Subcutaneous abdominal adipose tissue (tissue), 5 donors: Measurements from ENCODE around the gene IFTAP.
"Not testable (repeated sequence)": the region's sequence is repeated elsewhere in the genome, so short reads cannot be mapped to it uniquely, and the experiment has no call there.

Source experiments
- H3K27ac ChIP-seq: one replicate; pipeline ENCODE4 v1.7.0; 2013; ENCODE audit warnings: low read depth, mild to moderate bottlenecking, inconsistent platforms, low read length, moderate library complexity
- H3K27me3 ChIP-seq, 5 donors: one replicate each; pipeline ENCODE4 v1.7.0; 2013; ENCODE audit warnings: low read length in 5 of 5, inconsistent platforms in 1 of 5; ENCODE audit not compliant: control insufficient read depth in 5 of 5, insufficient read depth in 4 of 5
- H3K36me3 ChIP-seq, 5 donors: one replicate each; pipeline ENCODE4 v1.7.0; 2013; ENCODE audit warnings: low read length in 5 of 5; ENCODE audit not compliant: control insufficient read depth in 5 of 5, insufficient read depth in 5 of 5
- H3K4me1 ChIP-seq, 5 donors: one replicate each; pipeline ENCODE4 v1.7.0; 2013; ENCODE audit warnings: low read length in 5 of 5, mild to moderate bottlenecking in 3 of 5, moderate library complexity in 1 of 5; ENCODE audit not compliant: control insufficient read depth in 5 of 5, insufficient read depth in 5 of 5
- H3K4me3 ChIP-seq, 5 donors: one replicate each; pipeline ENCODE4 v1.7.0; 2013; ENCODE audit warnings: low read length in 5 of 5, low read depth in 1 of 5
- H3K9ac ChIP-seq, 5 donors: one replicate each; pipeline ENCODE4 v1.7.0; 2013; ENCODE audit warnings: low read length in 5 of 5, mild to moderate bottlenecking in 4 of 5, moderate library complexity in 3 of 5
- H3K9me3 ChIP-seq, 5 donors: one replicate each; pipeline ENCODE4 v1.7.0; 2013; ENCODE audit warnings: low read length in 5 of 5; ENCODE audit not compliant: control insufficient read depth in 5 of 5
- donor health status: healthy.
- donor health status: healthy.
- donor health status: healthy.
- donor health status: healthy.
- donor health status: healthy.

IFTAP gene

GRCh38 chr11:36628765-36629244, 34.5 kb downstream of the IFTAP start:
- Histone ChIP-seq H3K9ac (no peak overlapping the region), H3K27me3 (no peaks in the 10 kb centered on the region), H3K27ac (no peak overlapping the region), H3K4me1 (no peaks in the 10 kb centered on the region), H3K36me3 (peaks cover 0 to 2% (median 0%) of the 10 kb centered on the region in 5 donors), H3K9me3 (no peaks in the 10 kb centered on the region), H3K4me3 (no peak overlapping the region)

DNA sequence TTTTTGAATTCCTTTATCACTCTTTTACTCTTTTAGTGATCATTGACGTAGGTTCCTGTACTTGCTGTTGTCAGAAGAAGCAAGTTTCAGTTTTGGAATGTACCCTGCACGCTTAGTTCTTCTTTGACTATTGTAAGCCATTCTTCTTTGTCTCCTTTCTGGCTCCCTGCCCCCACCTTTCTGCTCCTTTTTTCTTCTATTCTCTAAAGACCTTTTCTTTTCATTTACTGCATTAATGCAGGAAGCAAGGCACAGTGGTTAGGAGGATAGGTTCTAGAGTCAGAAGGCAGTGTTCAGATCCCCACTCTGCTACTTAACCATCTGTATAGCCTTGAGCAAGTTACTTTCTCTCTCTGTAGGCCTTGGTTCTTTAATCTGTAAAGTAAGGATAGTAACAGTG, 37.5 kb downstream of the IFTAP start:
- Histone ChIP-seq H3K27me3 (no peaks in the 10 kb centered on the region), H3K4me1 (no peaks in the 10 kb centered on the region), H3K36me3 (peaks cover 0 to 18% (median 4%) of the 10 kb centered on the region in 5 donors), H3K4me3 (no peak overlapping the region), H3K9ac (no peak overlapping the region), H3K27ac (no peak overlapping the region), H3K9me3 (no peaks in the 10 kb centered on the region)

DNA sequence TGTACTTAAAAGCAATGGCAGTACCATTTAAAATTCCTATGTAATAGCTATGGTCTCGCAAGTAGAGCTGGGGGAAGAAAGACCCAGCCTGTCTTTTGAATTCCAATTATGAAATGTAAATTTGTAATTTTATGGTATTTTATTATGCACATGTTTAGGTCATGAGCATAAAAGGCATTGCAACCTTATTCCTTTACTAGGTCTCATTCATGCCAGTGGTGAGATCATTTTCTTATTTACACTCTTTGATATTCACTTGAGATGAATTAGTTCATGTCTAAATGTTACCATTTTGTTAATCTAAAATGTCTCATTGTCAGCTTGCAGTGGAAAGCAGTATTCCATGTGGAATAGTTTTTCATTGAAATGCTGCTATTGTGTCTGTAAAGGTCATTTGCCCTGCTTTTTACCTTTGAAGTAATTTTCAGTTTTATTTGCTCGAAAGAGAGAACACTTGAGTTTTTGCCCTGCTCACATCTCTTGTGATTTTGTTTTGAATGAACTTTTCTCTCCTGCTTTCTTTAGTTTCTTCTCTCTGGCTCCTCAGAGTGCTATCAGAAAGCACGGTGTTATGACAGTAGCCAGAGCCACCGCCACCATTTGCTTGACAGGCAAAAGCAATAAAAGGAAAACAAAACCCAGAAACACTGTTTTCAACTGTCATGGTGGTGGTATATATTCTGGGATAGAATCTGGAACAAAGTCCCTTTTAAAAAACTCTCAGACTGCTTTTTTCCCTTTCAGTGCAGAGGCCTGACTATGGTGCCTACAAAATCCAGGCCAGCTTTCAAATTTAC, 41.0 kb downstream of the IFTAP start:
- no peak overlapping the region for H3K9ac ChIP-seq
- H3K4me3 ChIP-seq: no peak overlapping the region
- H3K36me3 ChIP-seq: peaks cover 0 to 23% (median 6%) of the 10 kb centered on the region in 5 donors
- H3K27ac ChIP-seq: no peak overlapping the region
- H3K27me3 ChIP-seq: no peaks in the 10 kb centered on the region
- no peaks in the 10 kb centered on the region for H3K4me1 ChIP-seq
- no peaks in the 10 kb centered on the region for H3K9me3 ChIP-seq

DNA sequence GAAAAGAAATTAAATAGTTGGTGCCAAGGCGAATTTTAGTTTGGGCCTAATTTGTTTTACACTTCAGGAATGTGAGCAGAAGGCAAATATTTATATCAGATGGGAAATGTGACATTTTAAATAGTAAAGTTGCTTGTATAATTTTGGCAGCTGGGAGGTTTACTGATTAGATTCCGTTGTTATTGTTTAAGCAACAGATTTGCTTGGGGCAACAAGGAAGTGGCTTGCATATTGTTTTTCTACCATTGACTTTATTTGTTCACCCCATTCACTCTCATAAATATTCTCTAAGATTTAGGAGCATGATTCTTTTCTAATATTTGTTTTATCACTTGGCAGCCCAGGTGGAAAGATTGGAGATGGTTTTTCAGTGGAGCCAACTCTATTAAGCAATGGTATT, 44.3 kb downstream of the IFTAP start:
- Histone ChIP-seq H3K4me3 (no peak overlapping the region), H3K36me3 (peaks cover 0 to 23% (median 6%) of the 10 kb centered on the region in 5 donors), H3K9me3 (no peaks in the 10 kb centered on the region), H3K4me1 (no peaks in the 10 kb centered on the region), H3K27ac (no peak overlapping the region), H3K9ac (no peak overlapping the region), H3K27me3 (no peaks in the 10 kb centered on the region)

GRCh38 chr11:36657610-36658267, 63.4 kb downstream of the IFTAP start:
- Histone ChIP-seq H3K4me1 (no peaks in the 10 kb centered on the region), H3K9ac (no peak overlapping the region), H3K4me3 (no peak overlapping the region), H3K9me3 (peaks cover 0 to 5% (median 4%) of the 10 kb centered on the region in 5 donors), H3K27me3 (no peaks in the 10 kb centered on the region), H3K36me3 (peaks cover 5 to 20% (median 10%) of the 10 kb centered on the region in 5 donors), H3K27ac (no peak overlapping the region)

- H3K9ac ChIP-seq, H3K4me3 ChIP-seq, H3K4me1 ChIP-seq, H3K27ac ChIP-seq, H3K27me3 ChIP-seq, H3K9me3 ChIP-seq: not testable (repeated sequence)
- H3K36me3 ChIP-seq: peaks cover 5 to 14% (median 7%) of the 10 kb centered on the region in 5 donors
Measured at GRCh38 chr11:36661359-36661758, 67.1 kb downstream of the IFTAP start.

GRCh38 chr11:36672815-36673450, 78.6 kb downstream of the IFTAP start:
- Histone ChIP-seq H3K27me3 (no peaks in the 10 kb centered on the region), H3K9ac (no peak overlapping the region), H3K4me1 (no peaks in the 10 kb centered on the region), H3K9me3 (peaks cover 0 to 4% (median 0%) of the 10 kb centered on the region in 5 donors), H3K36me3 (no peaks in the 10 kb centered on the region), H3K27ac (no peak overlapping the region), H3K4me3 (no peak overlapping the region)

- not testable (repeated sequence) for H3K9me3 ChIP-seq, H3K4me3 ChIP-seq, H3K27ac ChIP-seq, H3K9ac ChIP-seq, H3K27me3 ChIP-seq, H3K4me1 ChIP-seq, H3K36me3 ChIP-seq
Measured at GRCh38 chr11:36679547-36679946, 85.2 kb downstream of the IFTAP start.

DNA sequence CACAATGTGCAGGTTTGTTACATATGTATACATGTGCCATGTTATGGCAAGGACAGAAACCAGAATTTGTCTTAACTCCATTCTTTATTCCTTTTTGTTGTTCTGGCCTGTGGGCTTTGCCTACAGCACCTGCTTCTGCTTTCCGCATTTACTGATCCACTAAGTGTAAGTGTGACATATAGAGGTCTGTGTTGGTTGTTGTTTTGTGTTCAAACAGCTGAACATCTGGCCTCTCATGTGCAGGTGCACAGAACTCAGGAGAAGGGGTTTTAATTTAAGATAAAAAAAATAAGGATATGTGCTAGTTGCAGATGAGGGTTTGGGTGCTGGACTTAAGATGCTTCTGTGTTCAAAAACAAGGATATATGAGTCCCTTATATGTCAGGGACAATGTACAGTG, 89.5 kb downstream of the IFTAP start:
- no peaks in the 10 kb centered on the region for H3K36me3 ChIP-seq
- no peak overlapping the region for H3K9ac ChIP-seq
- H3K27me3 ChIP-seq: peaks cover 0 to 11% (median 3%) of the 10 kb centered on the region in 5 donors
- H3K27ac ChIP-seq: no peak overlapping the region
- no peaks in the 10 kb centered on the region for H3K9me3 ChIP-seq
- no peaks in the 10 kb centered on the region for H3K4me1 ChIP-seq
- no peak overlapping the region for H3K4me3 ChIP-seq
